Activated gamma-delta T cell treated with anti-CD3 and anti-CD28 coated beads, Interleukin-2, amount 50 U/mL, for 16 hours (primary cell): ENCODE data around the gene PIP4K2C.
"Not testable (repeated sequence)": the region's sequence is repeated elsewhere in the genome, so short reads cannot be mapped to it uniquely, and the experiment has no call there.

Experiments
- DNase-seq: peaks from one replicate; pipeline ENCODE4 v3.0.0-alpha.2; 2020; ENCODE audit warnings: low read depth

PIP4K2C gene

GRCh38 chr12:57609781-57610553 is 19.0 kb downstream of the PIP4K2C start:
- no peak for DNase-seq

DNA sequence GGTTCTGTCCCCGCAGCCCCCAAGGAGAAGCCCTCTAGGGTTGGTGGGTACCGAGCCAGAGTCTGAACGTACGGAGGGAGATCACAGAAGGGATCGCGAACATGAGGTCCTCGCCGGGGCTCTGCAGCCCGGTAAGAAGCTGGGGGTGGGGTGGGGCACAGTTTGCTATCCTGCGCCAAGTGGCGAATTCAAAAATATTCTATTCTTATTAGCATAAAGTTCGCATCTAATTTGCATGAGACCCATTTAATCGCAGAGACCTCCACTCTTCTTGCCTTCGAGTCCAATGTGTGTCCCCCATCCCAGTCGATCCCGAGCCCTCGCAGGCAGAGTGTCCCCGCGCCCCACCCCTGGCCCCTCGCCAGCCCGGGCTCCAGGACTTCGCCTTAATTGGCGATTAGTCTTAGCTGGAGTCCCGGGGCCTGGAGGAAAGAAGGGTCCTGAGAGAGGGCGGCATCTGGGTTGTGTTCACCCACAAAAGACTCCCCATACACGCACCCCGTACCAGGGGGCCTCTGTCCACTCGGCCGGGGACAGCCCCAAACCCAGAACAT is 19.6 kb downstream of the PIP4K2C start:
- DNase-seq, result no peak

DNA sequence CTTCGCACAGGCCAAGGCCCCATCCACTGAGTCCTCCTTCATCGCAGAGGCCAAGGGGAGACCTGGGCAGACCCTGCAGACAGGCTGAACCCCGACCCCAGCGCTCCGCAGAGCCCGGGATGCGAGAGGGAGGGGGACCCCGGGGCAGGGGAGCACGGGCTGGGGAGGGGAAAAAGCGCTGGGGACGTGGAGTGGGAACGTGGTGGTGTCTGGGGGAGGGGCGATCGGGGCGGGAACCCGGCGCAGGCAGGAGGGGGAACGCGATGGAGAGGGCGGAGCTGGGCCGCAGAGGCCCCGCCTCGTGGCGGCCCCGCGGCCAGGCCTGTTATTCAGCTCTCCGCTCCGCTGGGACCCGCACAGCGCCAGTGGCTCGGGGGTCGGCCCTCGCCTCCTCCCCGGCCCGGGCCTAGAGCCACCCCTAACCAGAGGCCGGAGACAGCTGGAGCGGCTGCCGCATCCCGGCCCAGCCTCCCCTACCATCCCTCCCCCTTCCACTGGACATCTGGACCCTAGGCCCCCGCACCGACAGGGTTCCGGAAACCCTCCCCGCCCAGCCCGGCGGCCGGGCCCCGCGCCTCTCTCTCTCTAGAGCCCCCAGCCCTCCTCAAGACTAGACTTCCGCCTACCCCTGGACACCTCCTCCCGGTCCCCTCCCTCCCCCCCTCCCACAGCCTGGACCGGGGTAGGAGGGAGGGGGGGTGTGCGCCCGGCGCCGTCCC is 20.3 kb downstream of the PIP4K2C start, which contains the start of gene ARHGEF25:
Gene ARHGEF25, plus strand, starts transcription at position 328 of the 719 bp plus-strand sequence. CDS start 460 bp downstream, outside the sequence.
- DNase-seq, result no peak

DNA sequence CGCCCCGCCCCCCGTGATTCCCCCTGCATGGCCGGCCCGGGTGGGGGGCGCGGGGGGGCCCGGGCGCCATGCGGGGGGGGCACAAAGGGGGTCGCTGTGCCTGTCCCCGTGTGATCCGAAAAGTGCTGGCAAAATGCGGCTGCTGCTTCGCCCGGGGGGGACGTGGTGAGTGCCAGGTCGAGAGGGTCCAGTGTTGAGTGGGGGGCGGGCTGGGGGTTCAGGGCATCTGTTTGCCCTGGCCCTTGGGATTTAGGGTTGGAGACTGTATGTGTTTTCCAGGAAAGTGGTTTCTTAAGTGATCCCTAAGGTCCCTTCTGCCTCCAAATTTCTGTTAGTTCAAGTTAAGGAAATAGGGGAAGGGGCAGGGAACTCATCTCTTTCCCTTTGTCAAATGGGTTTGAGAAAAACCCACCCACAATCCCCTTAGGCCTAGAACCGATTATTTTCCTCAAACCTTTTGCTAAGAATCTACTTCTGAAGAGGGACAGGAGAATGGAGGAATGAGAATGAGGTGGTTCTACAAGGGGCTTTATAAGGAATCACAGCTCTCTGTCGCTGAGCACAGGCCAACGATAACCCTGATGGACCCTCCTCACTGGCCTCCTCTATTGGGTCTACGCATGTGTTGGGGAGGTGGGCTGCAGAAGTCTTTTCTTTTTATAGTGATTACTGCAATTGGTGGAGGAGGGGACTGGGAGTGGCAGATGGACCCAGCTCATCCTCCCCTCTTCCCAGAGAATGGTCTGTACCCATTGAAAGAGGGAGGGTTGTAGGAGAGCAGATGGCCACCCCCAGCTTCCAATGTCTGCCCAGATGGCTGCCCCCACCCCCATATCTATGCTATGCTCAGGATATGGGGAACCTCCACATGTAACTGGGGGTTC is 21.1 kb downstream of the PIP4K2C start:
- no peak for DNase-seq

DNA sequence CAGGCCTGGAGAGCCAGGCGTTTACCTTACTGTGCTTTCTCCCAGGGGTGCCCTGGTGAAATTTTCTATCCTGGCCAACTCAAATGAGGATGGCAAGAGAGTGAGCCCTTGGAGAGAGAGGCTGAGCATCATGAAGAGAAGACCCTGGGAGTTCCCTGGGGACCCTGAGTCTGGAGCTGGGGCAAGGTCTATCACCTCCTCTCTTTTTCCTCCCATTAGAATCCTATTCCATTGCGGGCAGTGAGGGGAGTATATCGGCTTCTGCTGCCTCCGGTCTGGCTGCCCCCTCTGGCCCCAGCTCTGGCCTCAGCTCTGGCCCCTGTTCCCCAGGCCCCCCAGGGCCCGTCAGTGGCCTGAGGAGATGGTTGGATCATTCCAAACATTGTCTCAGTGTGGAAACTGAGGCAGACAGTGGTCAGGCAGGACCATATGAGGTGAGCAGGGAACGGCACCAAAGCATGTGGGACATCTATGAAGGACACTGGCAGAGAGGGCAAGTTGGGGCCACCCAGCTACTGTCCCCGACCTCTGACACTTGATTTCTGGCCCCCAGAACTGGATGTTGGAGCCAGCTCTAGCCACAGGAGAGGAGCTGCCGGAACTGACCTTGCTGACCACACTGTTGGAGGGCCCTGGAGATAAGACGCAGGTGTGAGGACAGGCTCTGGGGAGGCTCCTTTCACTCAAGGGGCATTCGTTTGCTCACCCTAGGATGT is 21.9 kb downstream of the PIP4K2C start:
- no peak for DNase-seq

- DNase-seq, result no peak
Measured at GRCh38 chr12:57613427-57614109, 22.6 kb downstream of the PIP4K2C start.

- DNase-seq, result no peak
Measured at GRCh38 chr12:57614178-57614947, 23.4 kb downstream of the PIP4K2C start.

- DNase-seq, result no peak
Measured at GRCh38 chr12:57614948-57615500, 24.0 kb downstream of the PIP4K2C start.

- DNase-seq, result no peak
Measured at GRCh38 chr12:57615637-57616036, 24.6 kb downstream of the PIP4K2C start.

DNA sequence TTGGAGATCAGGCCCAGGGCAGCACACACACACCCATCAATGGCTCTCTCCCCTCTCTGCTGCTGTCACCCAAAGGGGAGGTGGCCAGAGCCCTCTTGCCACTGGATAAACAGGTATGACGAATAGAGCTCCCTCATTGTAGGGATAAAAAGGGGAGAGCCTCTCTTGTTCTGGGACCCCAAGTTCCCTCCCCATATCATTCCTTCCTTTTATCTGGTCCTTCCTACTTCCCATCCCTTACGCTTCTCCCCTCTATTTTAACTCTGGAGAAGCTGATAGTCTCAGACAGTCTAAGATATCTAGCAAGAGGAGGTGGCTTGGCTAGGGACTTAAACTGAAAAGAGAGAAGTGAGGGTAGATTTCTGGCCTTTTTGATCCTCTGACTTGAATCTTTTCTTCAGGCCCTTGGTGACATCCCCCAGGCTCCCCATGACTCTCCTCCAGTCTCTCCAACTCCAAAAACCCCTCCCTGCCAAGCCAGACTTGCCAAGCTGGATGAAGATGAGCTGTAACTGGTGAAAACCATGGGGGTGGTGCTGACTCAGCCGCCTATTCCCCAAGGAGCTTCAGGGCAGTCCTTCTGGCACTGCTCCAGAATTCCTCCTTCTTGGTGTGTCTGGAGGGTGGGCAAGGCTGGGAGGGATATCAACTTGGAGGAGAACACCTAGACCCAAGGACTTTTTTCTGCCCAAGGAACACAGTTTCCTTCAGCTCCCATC is 25.6 kb downstream of the PIP4K2C start:
- DNase-seq, result no peak

DNA sequence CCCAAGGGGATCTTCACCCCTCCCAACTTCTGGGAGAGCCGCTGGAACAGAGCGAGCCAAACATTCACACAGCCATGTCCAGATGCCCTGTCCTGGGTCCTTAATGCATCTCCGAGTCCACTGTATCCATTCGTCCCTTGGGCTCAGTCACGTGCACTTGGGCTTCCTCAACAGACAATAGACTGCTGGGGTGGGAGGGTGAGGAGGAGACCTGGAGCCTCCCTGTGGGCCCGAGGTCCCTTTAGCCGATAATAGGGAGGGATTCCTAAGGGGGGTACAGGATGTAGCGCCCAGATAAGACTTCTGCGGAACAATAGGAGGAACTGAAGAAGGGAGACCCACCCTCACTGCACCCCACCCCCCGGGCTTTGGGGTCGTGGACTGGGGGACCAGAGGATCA is 26.9 kb downstream of the PIP4K2C start:
- no peak for DNase-seq

- not testable (repeated sequence) for DNase-seq
Measured at GRCh38 chr12:57618431-57618830, 27.4 kb downstream of the PIP4K2C start.

DNA sequence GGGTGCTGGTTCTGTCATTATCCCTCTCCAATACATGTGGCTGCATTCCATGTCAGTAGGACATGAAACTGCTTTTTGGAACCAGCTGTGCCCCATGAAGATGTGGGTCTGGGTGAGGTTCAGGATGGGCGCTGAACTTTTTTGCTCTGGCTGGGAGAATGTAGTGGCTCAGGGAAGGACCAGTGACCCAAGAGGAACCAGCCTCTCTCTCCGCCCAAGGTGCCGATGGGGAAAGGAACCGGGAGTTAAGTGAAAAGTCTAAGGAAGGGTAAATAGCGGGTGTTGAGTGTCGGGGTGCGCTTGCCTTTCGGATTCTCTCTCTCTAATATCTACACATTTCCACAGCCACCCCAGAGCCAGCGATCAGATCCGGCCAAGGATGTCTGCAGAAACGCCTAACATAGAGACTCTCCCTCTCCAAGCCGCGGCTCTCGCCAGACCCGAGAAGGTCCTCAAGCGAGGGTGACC is 28.0 kb downstream of the PIP4K2C start:
- no peak for DNase-seq

GRCh38 chr12:57619434-57620244 is 28.6 kb downstream of the PIP4K2C start:
- DNase-seq, result no peak

DNA sequence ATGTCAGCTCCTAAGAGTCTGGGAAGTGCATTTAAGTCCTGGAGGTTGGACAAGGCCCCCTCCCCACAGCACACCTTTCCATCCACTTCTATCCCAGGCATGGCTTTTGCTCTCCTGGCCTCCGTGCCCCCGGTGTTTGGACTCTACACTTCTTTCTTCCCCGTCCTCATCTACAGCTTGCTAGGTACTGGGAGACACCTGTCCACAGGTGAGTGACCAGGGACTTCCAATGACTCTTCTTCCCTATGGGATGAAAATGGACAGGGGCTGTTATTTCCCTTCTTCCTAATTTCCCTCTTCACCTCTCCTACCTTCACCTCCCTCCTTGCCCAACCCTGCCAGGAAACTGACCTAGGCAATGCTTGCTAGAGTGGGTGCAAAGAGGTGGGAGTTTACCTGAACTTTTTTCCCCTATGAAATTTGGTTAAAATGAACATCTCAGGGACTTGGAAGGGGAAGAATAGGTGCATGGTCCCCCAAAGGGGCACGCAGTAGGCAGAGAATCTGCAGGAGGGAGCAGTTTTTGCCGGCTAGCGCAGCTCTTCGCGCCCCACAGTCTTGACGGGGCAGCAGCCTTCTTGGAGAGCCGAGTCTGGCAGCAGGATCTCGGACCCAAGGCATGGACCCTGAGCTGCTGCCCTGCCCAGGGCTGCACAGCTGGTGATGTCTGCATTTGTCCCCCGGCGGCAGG is 29.4 kb downstream of the PIP4K2C start:
- no peak for DNase-seq

DNA sequence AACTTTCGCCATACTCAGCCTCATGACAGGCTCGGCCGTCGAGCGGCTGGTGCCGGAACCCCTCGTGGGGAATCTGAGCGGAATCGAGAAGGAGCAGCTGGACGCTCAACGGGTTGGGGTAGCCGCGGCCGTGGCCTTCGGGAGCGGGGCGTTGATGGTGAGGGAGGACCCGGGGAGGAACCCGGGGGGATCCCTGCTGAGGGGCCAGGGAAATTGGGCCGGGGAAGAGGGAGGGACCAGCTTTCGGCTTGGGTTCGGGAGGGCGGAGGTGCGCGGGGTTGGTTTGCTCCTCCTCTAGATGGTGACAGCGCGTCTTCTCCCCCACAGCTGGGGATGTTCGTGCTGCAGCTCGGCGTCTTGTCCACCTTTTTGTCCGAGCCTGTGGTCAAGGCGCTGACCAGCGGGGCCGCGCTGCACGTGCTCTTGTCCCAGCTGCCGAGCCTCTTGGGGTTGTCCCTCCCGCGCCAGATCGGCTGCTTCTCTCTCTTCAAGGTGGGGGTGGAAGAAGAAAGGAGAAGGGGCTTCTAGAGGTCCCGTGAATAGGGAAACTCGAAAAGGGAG is 30.0 kb downstream of the PIP4K2C start:
- no peak for DNase-seq
